ENCODE results near the gene SH3PXD2A.

Gene SH3PXD2A

GRCh38 chr10:103572347-103573204 is 282.8 kb downstream of the SH3PXD2A start:
- no peak for DNase-seq

GRCh38 chr10:103571656-103571975 is 283.8 kb downstream of the SH3PXD2A start:
- no peak for DNase-seq

GRCh38 chr10:103570844-103571655 is 284.3 kb downstream of the SH3PXD2A start:
- no peak for DNase-seq

- DNase-seq, result no peak
Measured at GRCh38 chr10:103569896-103570295, 285.5 kb downstream of the SH3PXD2A start.

- DNase-seq, result no peak
Measured at GRCh38 chr10:103568505-103568904, 286.9 kb downstream of the SH3PXD2A start.

- no peak for DNase-seq
Measured at GRCh38 chr10:103566536-103566935, 288.8 kb downstream of the SH3PXD2A start.

- DNase-seq, result no peak
Measured at GRCh38 chr10:103564776-103565520, 290.4 kb downstream of the SH3PXD2A start.

- DNase-seq, result no peak
Measured at GRCh38 chr10:103564116-103564501, 291.3 kb downstream of the SH3PXD2A start.

GRCh38 chr10:103563231-103564115 is 291.9 kb downstream of the SH3PXD2A start:
- no peak for DNase-seq

GRCh38 chr10:103562383-103562782 is 293.0 kb downstream of the SH3PXD2A start:
- DNase-seq, result no peak

- no peak for DNase-seq
Measured at GRCh38 chr10:103560886-103561285, 294.5 kb downstream of the SH3PXD2A start.

GRCh38 chr10:103559776-103560175 is 295.6 kb downstream of the SH3PXD2A start:
- DNase-seq, result no peak

- DNase-seq, result no peak
Measured at GRCh38 chr10:103558911-103559310, 296.5 kb downstream of the SH3PXD2A start.

- no peak for DNase-seq
Measured at GRCh38 chr10:103557455-103557854, 297.9 kb downstream of the SH3PXD2A start.

- DNase-seq, result no peak
Measured at GRCh38 chr10:103556383-103557007, 298.9 kb downstream of the SH3PXD2A start.

- DNase-seq, result no peak
Measured at GRCh38 chr10:103555712-103556111, 299.7 kb downstream of the SH3PXD2A start.

- DNase-seq, result no peak
Measured at GRCh38 chr10:103555325-103555649, 300.1 kb downstream of the SH3PXD2A start.

- DNase-seq, result no peak
Measured at GRCh38 chr10:103554488-103555324, 300.7 kb downstream of the SH3PXD2A start.

- no peak for DNase-seq
Measured at GRCh38 chr10:103553743-103554487, 301.5 kb downstream of the SH3PXD2A start.
